Activated naive CD4-positive, alpha-beta T cell treated with anti-CD3 and anti-CD28 coated beads, Interleukin-2, amount 50 U/mL, for 24 hours (primary cell): ENCODE data around the gene SGPP1.
"Not testable (repeated sequence)": the region's sequence is repeated elsewhere in the genome, so short reads cannot be mapped to it uniquely, and the experiment has no call there.

Source experiments
- H3K27ac Mint-ChIP-seq: one replicate; pipeline ENCODE4 v1.8.0; 2021; ENCODE audit warnings: mild to moderate bottlenecking, mixed read lengths
- H3K27me3 Mint-ChIP-seq: one replicate; pipeline ENCODE4 v1.8.0; 2021; ENCODE audit warnings: mixed read lengths
- H3K36me3 Mint-ChIP-seq: one replicate; pipeline ENCODE4 v1.8.0; 2021; ENCODE audit warnings: mixed read lengths
- H3K4me1 Mint-ChIP-seq: one replicate; pipeline ENCODE4 v1.8.0; 2021; ENCODE audit warnings: mixed read lengths
- H3K4me3 Mint-ChIP-seq: one replicate; pipeline ENCODE4 v1.8.0; 2021; ENCODE audit warnings: mild to moderate bottlenecking, mixed read lengths
- H3K9me3 Mint-ChIP-seq: one replicate; pipeline ENCODE4 v1.8.0; 2021; ENCODE audit warnings: mixed read lengths

The SGPP1 gene

DNA sequence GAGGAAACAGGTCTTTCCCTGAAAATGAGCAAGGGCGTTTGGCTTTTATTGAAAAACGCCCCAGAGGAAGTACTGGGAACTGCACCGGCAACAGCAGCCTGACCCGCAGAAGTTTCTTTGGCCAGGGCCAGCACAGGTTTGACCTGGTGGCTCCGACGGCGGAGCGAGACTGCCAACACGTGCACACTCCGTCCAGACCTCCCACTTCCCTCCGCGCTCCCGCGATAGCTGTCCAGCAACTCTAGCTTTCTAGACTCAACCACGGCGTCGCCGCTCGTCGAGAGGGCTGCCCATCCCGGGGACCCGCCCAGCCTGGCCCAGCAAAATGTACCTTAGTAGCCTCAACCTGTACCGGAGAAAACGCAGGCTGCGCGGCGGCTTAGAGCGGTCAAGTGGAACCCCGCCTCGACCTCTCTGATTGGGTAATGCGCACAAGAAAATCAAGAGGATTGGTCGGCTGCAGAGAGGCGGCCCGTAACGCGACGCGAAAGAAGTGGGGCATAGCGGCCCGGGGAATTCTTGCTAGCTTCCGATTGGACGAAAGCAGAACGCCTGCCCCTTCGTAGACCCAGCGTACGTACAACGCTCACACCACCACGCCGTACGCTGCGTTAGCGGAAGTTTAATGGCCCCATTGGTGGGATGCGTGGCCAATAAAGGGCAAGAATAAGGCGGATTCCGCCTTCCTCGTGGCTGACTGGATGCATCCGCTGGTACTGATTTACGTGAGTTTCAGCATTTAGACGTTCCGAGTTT lies 86.2 kb downstream of the SGPP1 start, which contains the start of gene WDR89:
TSS of gene WDR89 (minus strand) at position 399 of the 756 bp plus-strand sequence. CDS start 41,929 bp downstream, outside the sequence.
- Mint-ChIP-seq H3K4me3 (peak within 1 kb of the TSS; percentile 93), H3K27me3 (no peaks in the 10 kb centered on the region), H3K27ac (peak within 1 kb of the TSS; percentile 98), H3K36me3 (peaks cover 23% of the 10 kb centered on the region), H3K9me3 (peaks cover 5% of the 10 kb centered on the region), H3K4me1 (peaks cover 42% of the 10 kb centered on the region)

DNA sequence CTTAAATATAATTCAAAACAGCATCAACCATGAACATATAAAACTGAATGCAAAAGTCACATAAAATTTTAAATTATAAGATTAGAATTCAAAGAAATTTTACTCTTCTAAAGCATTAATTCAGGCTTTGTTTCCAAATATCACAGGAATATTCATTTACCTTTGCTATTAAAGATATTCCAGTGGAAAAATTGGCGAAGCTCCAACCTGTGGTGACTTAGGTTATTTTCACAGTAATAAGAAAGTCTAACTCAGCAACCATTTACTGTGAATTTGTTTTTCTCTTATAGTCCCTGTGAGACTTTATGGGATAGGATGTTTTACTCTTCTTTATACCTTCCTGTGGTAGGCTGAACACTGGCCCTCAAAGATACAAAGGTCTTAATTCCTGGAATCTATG lies 89.4 kb downstream of the SGPP1 start:
- peaks cover 14% of the 10 kb centered on the region for H3K9me3 Mint-ChIP-seq
- H3K36me3 Mint-ChIP-seq = peaks cover 37% of the 10 kb centered on the region
- peaks cover 57% of the 10 kb centered on the region for H3K4me1 Mint-ChIP-seq
- H3K27me3 Mint-ChIP-seq = no peaks in the 10 kb centered on the region
- peak overlapping the region; percentile 79 for H3K4me3 Mint-ChIP-seq
- peak overlapping the region; percentile 70 for H3K27ac Mint-ChIP-seq

DNA sequence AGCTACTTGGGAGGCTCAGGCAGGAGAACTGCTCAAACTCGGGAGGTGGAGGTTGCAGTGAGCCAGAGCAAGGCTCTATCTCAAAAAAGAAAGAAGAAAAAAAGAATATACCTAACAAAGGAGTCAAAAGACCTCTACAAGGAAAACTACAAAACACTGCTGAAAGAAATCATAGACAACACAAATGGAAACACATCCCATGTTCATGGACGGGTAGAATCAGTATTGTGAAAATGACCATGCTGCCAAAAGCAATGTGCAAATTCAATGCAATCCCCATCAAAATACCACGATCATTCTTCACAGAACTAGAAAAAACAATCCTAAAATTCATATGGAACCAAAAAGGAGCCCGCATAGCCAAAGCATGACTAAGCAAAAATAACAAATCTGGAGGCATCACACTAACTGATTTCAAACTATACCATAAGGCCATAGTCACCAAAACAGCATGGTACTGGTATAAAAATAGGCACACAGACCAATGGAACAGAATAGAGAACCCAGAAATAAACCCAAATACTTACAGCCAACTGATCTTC lies 91.7 kb downstream of the SGPP1 start:
- Mint-ChIP-seq H3K36me3 (peaks cover 37% of the 10 kb centered on the region), H3K9me3 (peaks cover 14% of the 10 kb centered on the region), H3K27ac (peak overlapping the region; percentile 72), H3K4me1 (peaks cover 70% of the 10 kb centered on the region), H3K4me3 (peak overlapping the region; percentile 59)
- not testable (repeated sequence) for H3K27me3 Mint-ChIP-seq
